ENCODE measurements around the gene TRAK2. TPM values are rescaled to one million over a fixed set of nuclear protein-coding genes. Genes with fewer than 3 reads are reported as not detected.

Gene TRAK2
- polyA plus RNA-seq, 1 of the 3 experiments (the other 2 are of a cell fraction): 10.4 TPM

- 83% methylated on average over 2 of the region's 2 CpGs for whole genome bisulfite sequencing (ENCODE audit: low lambda C conversion rate)
- Histone ChIP-seq H3K9me3 (no peaks in the 10 kb centered on the region), H3K9me2 (no peaks in the 10 kb centered on the region), H3K9ac (no peak overlapping the region), H3K4me1 (ENCODE audit: control insufficient read depth in 1 of 2, insufficient read depth in 2 of 2, low read depth in 1 of 2, low read length in 1 of 2) (peaks cover 19 to 22% of the 10 kb centered on the region in 2 experiments; a peak in 3 of 4 replicates), H3K27ac (ENCODE audit: low read depth in 2 of 2, low read length in 1 of 2) (peak overlapping the region; percentile 24 to 28; a peak in 2 of 4 replicates), H3K4me3 (ENCODE audit: low read depth in 2 of 2, low read length in 1 of 2) (peak overlapping the region in 1 of 2 experiments; percentile 33; a peak in 1 of 4 replicates), H3K79me2 (ENCODE audit: insufficient read depth) (peaks cover 36% of the 10 kb centered on the region; the same call in 1 of the 2 replicates), H3K36me3 (replicated peaks in 1 of 2; ENCODE audit: control insufficient read depth in 1 of 2, insufficient read depth in 2 of 2, low read length in 1 of 2) (peaks cover 0 to 9% of the 10 kb centered on the region in 2 experiments), H3F3A (replicated peaks; ENCODE audit: insufficient read depth) (peaks cover 6% of the 10 kb centered on the region), H3K27me3 (ENCODE audit: insufficient read depth) (no peaks in the 10 kb centered on the region), H3K4me2 (no peak overlapping the region; the same call in 1 of the 2 replicates), H4K20me1 (ENCODE audit: insufficient read depth) (no peaks in the 10 kb centered on the region), H2AFZ (ENCODE audit: low read depth) (no peak overlapping the region)
- no peak for TF ChIP-seq CHD2 (IDR thresholded peaks at IDR 0.05; ENCODE audit: low read length, partially characterized antibody)
- no peak for TF ChIP-seq RXRA (IDR thresholded peaks at IDR 0.05; ENCODE audit: borderline replicate concordance, low read depth)
- TF ChIP-seq FOSL2 (IDR thresholded peaks at IDR 0.05; ENCODE audit: borderline replicate concordance, low read depth): no peak
- TF ChIP-seq TEAD4 (IDR thresholded peaks at IDR 0.05; ENCODE audit: borderline replicate concordance, insufficient read depth): no peak
- TF ChIP-seq REST (IDR thresholded peaks at IDR 0.05; ENCODE audit: low read depth, low read length): no peak
- TF ChIP-seq TCF12 (IDR thresholded peaks at IDR 0.05): no peak
- no peak for TF ChIP-seq POLR2AphosphoS5 (IDR thresholded peaks at IDR 0.05; ENCODE audit: low read depth, low read length)
- TF ChIP-seq RFX5 (IDR thresholded peaks at IDR 0.05; ENCODE audit: low read length): no peak
- TF ChIP-seq MXI1 (IDR thresholded peaks at IDR 0.05; ENCODE audit: low read depth, low read length): no peak
- TF ChIP-seq GATA2 (CRISPR knock-in tag; IDR thresholded peaks at IDR 0.05): no peak
- no peak for TF ChIP-seq RCOR1 (IDR thresholded peaks at IDR 0.05; ENCODE audit: low read length)
- TF ChIP-seq MAX (IDR thresholded peaks at IDR 0.05; ENCODE audit: low read depth): no peak
- TF ChIP-seq IRF3 (IDR thresholded peaks at IDR 0.05; ENCODE audit: low read depth, low read length): no peak
- TF ChIP-seq TAF1 (IDR thresholded peaks at IDR 0.05; ENCODE audit: borderline replicate concordance, low read depth, low read length): no peak
- no peak for TF ChIP-seq SIN3A (IDR thresholded peaks at IDR 0.05; ENCODE audit: borderline replicate concordance, low read depth, low read length)
- no peak for TF ChIP-seq JUND (IDR thresholded peaks at IDR 0.05)
- no peak for TF ChIP-seq MEF2A (IDR thresholded peaks at IDR 0.05; ENCODE audit: borderline replicate concordance, low read depth)
- TF ChIP-seq SMC3 (IDR thresholded peaks at IDR 0.05; ENCODE audit: low read depth, low read length): no peak
- TF ChIP-seq, protein P1, sequence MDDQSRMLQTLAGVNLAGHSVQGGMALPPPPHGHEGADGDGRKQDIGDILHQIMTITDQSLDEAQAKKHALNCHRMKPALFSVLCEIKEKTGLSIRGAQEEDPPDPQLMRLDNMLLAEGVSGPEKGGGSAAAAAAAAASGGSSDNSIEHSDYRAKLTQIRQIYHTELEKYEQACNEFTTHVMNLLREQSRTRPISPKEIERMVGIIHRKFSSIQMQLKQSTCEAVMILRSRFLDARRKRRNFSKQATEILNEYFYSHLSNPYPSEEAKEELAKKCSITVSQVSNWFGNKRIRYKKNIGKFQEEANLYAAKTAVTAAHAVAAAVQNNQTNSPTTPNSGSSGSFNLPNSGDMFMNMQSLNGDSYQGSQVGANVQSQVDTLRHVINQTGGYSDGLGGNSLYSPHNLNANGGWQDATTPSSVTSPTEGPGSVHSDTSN (IDR thresholded peaks at IDR 0.05): no peak
- TF ChIP-seq GABPA (IDR thresholded peaks at IDR 0.05; ENCODE audit: low read depth): no peak
- ChIA-PET CTCF (no interaction called here), POLR2A (no interaction called here)
- no peak for DNase-seq
These were observed 44.0 kb downstream of the TRAK2 start for GRCh38 chr2:201407265-201407664.
